K562 (cell line): ENCODE results near the gene PIEZO2. TPM values are rescaled to one million over a fixed set of nuclear protein-coding genes. Genes with fewer than 3 reads are reported as not detected.
A peak's percentile ranks its signal among the peaks of the same experiment; 100 is the strongest.

Source experiments
- ATAC-seq: fragments of 200-7000 bp; cut with Tn5 transposase; 3 replicates; pipeline ENCODE4 v1.9.1; 2020; ENCODE audit warnings: moderate library complexity
- BruUV-seq: library from RNA; stranded (reverse); fragments of 400-500 nt; replicated peaks from 2 replicates; lab custom pipeline; 2021; lab: Mats Ljungman, UMichigan
- CTCF ChIA-PET: fragments of 300-600 bp; formaldehyde crosslinking; extraction: SDS; loops from one replicate; lab custom pipeline; 2021; ENCODE audit warnings: low intra/inter-chr PET ratio; lab: Yijun Ruan, JAX
- POLR2A ChIA-PET: fragments of 300-600, 350-650 bp; sonication (Branson Sonifier 250); formaldehyde crosslinking; extraction: SDS; loops from one replicate; lab custom pipeline; 2021; ENCODE audit warnings: antibody characterized with exemption, inconsistent platforms; lab: Yijun Ruan, JAX
- DNase-seq, 4 experiments: peaks; one replicate each; pipeline versions ENCODE4 v3.0.0 to v3.0.0-alpha.2; 2011 to 2018; ENCODE audit warnings: low spot score in 3 of 4, mixed read lengths in 3 of 4; ENCODE audit errors: extremely low read depth in 1 of 4
- FAIRE-seq: peaks from 2 replicates; lab custom pipeline; 2011; peaks lifted over from hg19 to GRCh38; lab: Jason Lieb, UNC
- H2AFZ ChIP-seq: 2 replicates; pipeline ENCODE4 v1.6.0; 2011; ENCODE audit warnings: low read depth, low read length, control low read depth, inconsistent platforms
- H3K27ac ChIP-seq: fragments of 200-600 bp; 3 replicates; pipeline ENCODE4 v1.8.0; 2011; ENCODE audit warnings: low read depth, mild to moderate bottlenecking, control low read depth, inconsistent platforms, low read length, moderate library complexity, mixed read lengths; ENCODE audit errors: extremely low read depth
- H3K27me3 ChIP-seq, 2 experiments: fragments of 300-600 bp in 1 of 2; 2 replicates in 1 of 2; 3 replicates in 1 of 2; pipeline versions ENCODE4 v1.6.0 to v1.8.0; 2011; ENCODE audit warnings: inconsistent platforms in 2 of 2, low read length in 2 of 2, mild to moderate bottlenecking in 1 of 2, mixed read lengths in 1 of 2, moderate library complexity in 1 of 2; ENCODE audit not compliant: control insufficient read depth in 2 of 2, insufficient read depth in 2 of 2
- H3K36me3 ChIP-seq: fragments of 300-600 bp; 3 replicates; pipeline ENCODE4 v1.8.0; 2011; ENCODE audit warnings: mild to moderate bottlenecking, low read length, inconsistent platforms; ENCODE audit not compliant: control insufficient read depth, insufficient read depth
- H3K4me1 ChIP-seq, 2 experiments: fragments of 200-600 bp in 1 of 2; replicated peaks in 1 of 2; 2 replicates in 1 of 2; 3 replicates in 1 of 2; pipeline versions ENCODE4 v1.5.1 to v1.8.0; 2011; ENCODE audit warnings: inconsistent platforms in 2 of 2, low read length in 2 of 2, mild to moderate bottlenecking in 1 of 2, mixed read lengths in 1 of 2, moderate library complexity in 1 of 2; ENCODE audit not compliant: control insufficient read depth in 2 of 2, insufficient read depth in 2 of 2
- H3K4me2 ChIP-seq: 2 replicates; pipeline ENCODE4 v1.6.1; 2011; ENCODE audit warnings: low read length, control low read depth, inconsistent platforms, mixed read lengths; ENCODE audit not compliant: insufficient read depth
- H3K4me3 ChIP-seq: fragments of 200-600 bp; sonication (generic), shearing (Covaris generic); 2 replicates; pipeline ENCODE4 v1.5.1; 2016; ENCODE audit warnings: control low read depth, inconsistent platforms
- H3K79me2 ChIP-seq: fragments of 200-600 bp; 3 replicates; pipeline ENCODE4 v1.8.0; 2011; ENCODE audit warnings: low read length, inconsistent platforms; ENCODE audit not compliant: control insufficient read depth, insufficient read depth
- H3K9ac ChIP-seq, 2 experiments: 2 replicates each; pipeline versions ENCODE4 v1.6.0 to v1.6.1; 2011; ENCODE audit warnings: low read depth in 2 of 2, low read length in 2 of 2, control low read depth in 1 of 2, inconsistent platforms in 1 of 2, mild to moderate bottlenecking in 1 of 2, mixed read lengths in 1 of 2; ENCODE audit not compliant: insufficient read depth in 1 of 2
- H3K9me1 ChIP-seq: one replicate; pipeline ENCODE4 v1.6.0; 2011; ENCODE audit warnings: inconsistent platforms, mild to moderate bottlenecking, low read length, moderate library complexity; ENCODE audit not compliant: control insufficient read depth, insufficient read depth
- H3K9me3 ChIP-seq: replicated peaks from 2 replicates; pipeline ENCODE4 v1.5.1; 2011; ENCODE audit warnings: low read depth, low read length, inconsistent platforms; ENCODE audit not compliant: control insufficient read depth, insufficient read depth
- H4K20me1 ChIP-seq: replicated peaks from 2 replicates; pipeline ENCODE4 v1.6.1; 2011; ENCODE audit warnings: low read length, inconsistent platforms, mixed read lengths; ENCODE audit not compliant: control insufficient read depth, insufficient read depth
- ELF2 ChIP-seq: fragments of 250-450 bp; sonication (Bioruptor Pico); IDR thresholded peaks from 2 replicates; pipeline ENCODE4 v1.5.0; 2021; ENCODE audit warnings: mild to moderate bottlenecking
- FOXA1 ChIP-seq: fragments of 450-650 bp; IDR thresholded peaks from 2 replicates; pipeline ENCODE4 v1.6.1; 2016; ENCODE audit warnings: mild to moderate bottlenecking, borderline replicate concordance
- MCM2 ChIP-seq: fragments of 450-650 bp; IDR thresholded peaks from 2 replicates; pipeline ENCODE4 v1.6.1; 2017; ENCODE audit warnings: low read depth, mild to moderate bottlenecking
- PTTG1 ChIP-seq: fragments of 450-650 bp; IDR thresholded peaks from 2 replicates; pipeline ENCODE4 v1.6.1; 2016; ENCODE audit warnings: low read depth, mild to moderate bottlenecking, missing genetic modification characterization, missing compliant biosample characterization
- RBM25 ChIP-seq: fragments of 200-400 bp; formaldehyde crosslinking; IDR thresholded peaks from 2 replicates; pipeline ENCODE4 v1.6.1; 2018; ENCODE audit warnings: low read length, low read depth, moderate library complexity; ENCODE audit not compliant: severe bottlenecking
- SLC30A9 ChIP-seq: fragments of 250-450 bp; sonication (Bioruptor Pico); IDR thresholded peaks from 2 replicates; pipeline ENCODE4 v1.8.0; 2022; ENCODE audit warnings: mild to moderate bottlenecking, moderate library complexity
- XRCC5 ChIP-seq: fragments of 200-400 bp; formaldehyde crosslinking; IDR thresholded peaks from 2 replicates; pipeline ENCODE4 v1.6.1; 2017; ENCODE audit warnings: low read depth, mild to moderate bottlenecking, low read length
- ZNF3 ChIP-seq: fragments of 250-450 bp; sonication (Bioruptor Pico); IDR thresholded peaks from 2 replicates; pipeline ENCODE4 v1.5.0; 2021; ENCODE audit warnings: mild to moderate bottlenecking, moderate library complexity
- ZNF584 ChIP-seq: fragments of 200-800 bp; sonication (Bioruptor generic); IDR thresholded peaks from 2 replicates; pipeline ENCODE4 v1.6.1; 2016; ENCODE audit warnings: low read depth, mild to moderate bottlenecking, missing genetic modification characterization, missing compliant biosample characterization
- WGBS: fragments of 100-300 bp; shearing (Covaris generic); methylation state at CpG from one replicate; pipeline ENCODE4 v1.1.6; 2016; ENCODE audit warnings: low coverage, mixed read lengths; ENCODE audit not compliant: insufficient coverage; ENCODE audit errors: missing lambda C conversion rate; 5-methylcytosine and 5-hydroxymethylcytosine counted together
- in situ Hi-C: fragments of 300-500 bp; cut with MboI; formaldehyde crosslinking; loops from 4 replicates; pipeline ENCODE4 v1.15.0; 2018; ENCODE audit warnings: inconsistent platforms, mixed read lengths
- intact Hi-C: fragments of 100-400 bp; cut with micrococcal nuclease; formaldehyde crosslinking; loops from 2 replicates; pipeline ENCODE4 v1.14.2; 2022
- polyA plus RNA-seq, 8 experiments: library from polyadenylated mRNA; depleted of rRNA in 4 of 8; stranded (reverse) in 5 of 8; unstranded in 3 of 8; fragments of >200 nt; fragmentation: Nextera tagmentation in 2 of 8; fragmentation: Illumina TruSeq in 1 of 8; extraction: Ambion mirVana in 2 of 8; extraction: Trizol in 1 of 8; gene quantifications; 2 replicates each; pipeline versions ENCODE4 v1.2.1 to v1.2.3, GENCODE V29; 2011 to 2014; ENCODE audit warnings: inconsistent platforms in 1 of 8, missing spikeins in 1 of 8
- total RNA-seq, 7 experiments: library from RNA; depleted of rRNA in 6 of 7; stranded (reverse); fragments of >200 nt in 6 of 7; fragmentation: Illumina TruSeq in 2 of 7; extraction: Trizol in 2 of 7; gene quantifications; 2 replicates each; pipeline versions ENCODE4 v1.2.1 to v1.2.3, GENCODE V29; 2011 to 2021; ENCODE audit warnings: low replicate concordance in 1 of 7
- TF ChIP-seq, protein P1 (sequence below): fragments of 450-650 bp; conservative IDR thresholded peaks from 2 replicates; pipeline ENCODE4 v1.6.1; 2016; ENCODE audit warnings: missing genetic modification characterization, low read depth, mild to moderate bottlenecking, control low read depth, missing compliant biosample characterization

Gene PIEZO2
- total and polyA plus RNA-seq, 9 of the 15 experiments (the other 6 are each of a cell fraction or from before 2014, with no cell fraction given): 0.54 to 4.1 (median 2.0) TPM

DNA sequence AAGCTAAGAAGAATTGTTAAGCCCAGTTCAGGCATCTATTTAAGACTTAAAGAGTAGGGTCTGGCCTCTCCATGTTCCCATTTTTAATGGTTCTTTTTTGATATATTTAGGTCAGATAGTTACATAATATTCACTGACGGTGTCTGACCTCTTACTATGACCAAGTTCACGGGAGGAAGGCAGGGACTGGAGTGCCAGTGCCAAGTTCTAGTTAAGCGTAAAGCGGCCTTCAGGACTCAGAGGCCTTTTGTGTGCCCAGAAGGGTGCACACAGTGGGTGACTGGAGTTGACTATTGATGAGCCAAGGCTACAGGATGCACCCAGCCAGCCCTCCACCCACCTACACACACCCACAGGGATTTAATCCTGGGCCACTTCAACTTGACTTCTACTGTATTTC is 290.9 kb downstream of the PIEZO2 start:
- no peak overlapping the region for H3K27ac ChIP-seq
- H3K4me2 ChIP-seq: no peak overlapping the region
- intact Hi-C loops: no loop called here
- H3K27me3 ChIP-seq: no peaks in the 10 kb centered on the region
- FAIRE-seq (peak; percentile 6), DNase-seq (no peak), ATAC-seq (no peak)
- TF ChIP-seq MCM2 (no peak), SLC30A9 (CRISPR knock-in tag) (no peak), RBM25 (no peak), FOXA1 (no peak), ELF2 (CRISPR knock-in tag) (no peak), PTTG1 (tag) (no peak), ZNF3 (CRISPR knock-in tag) (no peak), XRCC5 (no peak)
- H3K79me2 ChIP-seq: no peaks in the 10 kb centered on the region
- no peaks in the 10 kb centered on the region for H3K9me3 ChIP-seq
- 18% methylated on average over 4 of the region's 4 CpGs for WGBS
- ChIA-PET CTCF (no interaction called here), POLR2A (no interaction called here)
- H3K9me1 ChIP-seq: no peaks in the 10 kb centered on the region
- no peaks in the 10 kb centered on the region for H3K4me1 ChIP-seq
- no peaks in the 10 kb centered on the region for H3K36me3 ChIP-seq
- in situ Hi-C loops: no loop called here
- no peaks in the 10 kb centered on the region for H4K20me1 ChIP-seq
- H3K9ac ChIP-seq: no peak overlapping the region
- BruUV-seq: no TSS peak
- no peak overlapping the region for H3K4me3 ChIP-seq
- no peak overlapping the region for H2AFZ ChIP-seq

DNA sequence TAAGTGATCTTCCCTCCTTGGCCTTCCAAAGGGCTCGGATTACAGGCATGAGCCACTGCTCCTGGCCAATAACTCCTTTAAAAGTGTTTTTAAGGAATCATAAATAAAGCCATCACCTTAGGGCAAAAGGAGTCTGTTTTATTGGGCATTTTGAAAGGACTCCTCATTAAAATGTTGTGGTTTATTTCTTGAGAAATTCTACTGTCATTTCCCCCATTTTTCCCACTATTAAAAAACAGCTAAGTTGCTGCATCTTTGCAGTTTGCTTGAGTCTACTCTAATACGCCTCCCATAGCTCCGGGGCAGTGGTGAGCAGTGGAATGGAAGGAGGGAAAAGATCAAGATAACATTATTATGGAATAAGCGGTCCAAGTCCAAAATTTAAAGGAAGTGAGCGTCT is 293.2 kb downstream of the PIEZO2 start:
- H4K20me1 ChIP-seq: no peaks in the 10 kb centered on the region
- 13% methylated on average over 5 of the region's 5 CpGs for WGBS
- H3K36me3 ChIP-seq: no peaks in the 10 kb centered on the region
- no peaks in the 10 kb centered on the region for H3K27me3 ChIP-seq
- FAIRE-seq (no peak), ATAC-seq (no peak), DNase-seq (no peak)
- intact Hi-C loops: no loop called here
- H3K9ac ChIP-seq: no peak overlapping the region
- no peaks in the 10 kb centered on the region for H3K79me2 ChIP-seq
- H3K4me3 ChIP-seq: no peak overlapping the region
- H3K9me1 ChIP-seq: no peaks in the 10 kb centered on the region
- no TSS peak for BruUV-seq
- ChIA-PET CTCF (no interaction called here), POLR2A (no interaction called here)
- no peaks in the 10 kb centered on the region for H3K9me3 ChIP-seq
- H3K4me2 ChIP-seq: no peak overlapping the region
- no peak overlapping the region for H3K27ac ChIP-seq
- in situ Hi-C loops: no loop called here
- no peaks in the 10 kb centered on the region for H3K4me1 ChIP-seq
- H2AFZ ChIP-seq: peak overlapping the region; percentile 67; the same call in 1 of the 2 replicates
- TF ChIP-seq, protein P1, sequence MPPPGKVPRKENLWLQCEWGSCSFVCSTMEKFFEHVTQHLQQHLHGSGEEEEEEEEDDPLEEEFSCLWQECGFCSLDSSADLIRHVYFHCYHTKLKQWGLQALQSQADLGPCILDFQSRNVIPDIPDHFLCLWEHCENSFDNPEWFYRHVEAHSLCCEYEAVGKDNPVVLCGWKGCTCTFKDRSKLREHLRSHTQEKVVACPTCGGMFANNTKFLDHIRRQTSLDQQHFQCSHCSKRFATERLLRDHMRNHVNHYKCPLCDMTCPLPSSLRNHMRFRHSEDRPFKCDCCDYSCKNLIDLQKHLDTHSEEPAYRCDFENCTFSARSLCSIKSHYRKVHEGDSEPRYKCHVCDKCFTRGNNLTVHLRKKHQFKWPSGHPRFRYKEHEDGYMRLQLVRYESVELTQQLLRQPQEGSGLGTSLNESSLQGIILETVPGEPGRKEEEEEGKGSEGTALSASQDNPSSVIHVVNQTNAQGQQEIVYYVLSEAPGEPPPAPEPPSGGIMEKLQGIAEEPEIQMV: no peak
- no peak for TF ChIP-seq ZNF584 (CRISPR knock-in tag)
